Neuronal stem cell (in vitro differentiated cells): ENCODE data around the gene XAGE5. TPM values are rescaled to one million over a fixed set of nuclear protein-coding genes. Genes with fewer than 3 reads are reported as not detected.
"Not testable (repeated sequence)": the region's sequence is repeated elsewhere in the genome, so short reads cannot be mapped to it uniquely, and the experiment has no call there.

Experiments used
- DNase-seq: peaks from one replicate; pipeline ENCODE4 v3.0.0-alpha.2; 2013; ENCODE audit warnings: low spot score
- H2AFZ ChIP-seq: one replicate; pipeline ENCODE4 v1.6.1; 2013; ENCODE audit warnings: mild to moderate bottlenecking, low read length, inconsistent platforms
- H2AK5ac ChIP-seq: 2 replicates; pipeline ENCODE4 v1.6.1; 2013; ENCODE audit warnings: low read depth, mild to moderate bottlenecking, inconsistent platforms, low read length, moderate library complexity, mixed read lengths
- H2BK120ac ChIP-seq: 2 replicates; pipeline ENCODE4 v1.6.1; 2013; ENCODE audit warnings: low read depth, mild to moderate bottlenecking, inconsistent platforms, low read length, moderate library complexity, mixed read lengths
- H2BK12ac ChIP-seq: one replicate; pipeline ENCODE4 v1.6.1; 2013; ENCODE audit warnings: low read length, inconsistent platforms
- H2BK15ac ChIP-seq: 2 replicates; pipeline ENCODE4 v1.6.1; 2013; ENCODE audit warnings: mild to moderate bottlenecking, low read length, inconsistent platforms, mixed read lengths
- H2BK5ac ChIP-seq: one replicate; pipeline ENCODE4 v1.6.1; 2013; ENCODE audit warnings: inconsistent platforms, mild to moderate bottlenecking, low read length, moderate library complexity
- H3K14ac ChIP-seq: one replicate; pipeline ENCODE4 v1.6.1; 2013; ENCODE audit warnings: low read length, inconsistent platforms
- H3K18ac ChIP-seq: 2 replicates; pipeline ENCODE4 v1.6.1; 2013; ENCODE audit warnings: low read length, inconsistent platforms
- H3K23ac ChIP-seq: 2 replicates; pipeline ENCODE4 v1.6.1; 2013; ENCODE audit warnings: low read depth, mild to moderate bottlenecking, mixed read lengths, low read length, inconsistent platforms; ENCODE audit not compliant: poor library complexity
- H3K27ac ChIP-seq: replicated peaks from 3 replicates; pipeline ENCODE4 v1.5.1; 2013; ENCODE audit warnings: low read length, inconsistent platforms
- H3K27me3 ChIP-seq, 3 experiments: 2 replicates each; pipeline ENCODE4 v1.6.1; 2013; ENCODE audit warnings: low read length in 3 of 3, mild to moderate bottlenecking in 2 of 3, inconsistent platforms in 1 of 3, low read depth in 1 of 3, mixed read lengths in 1 of 3, moderate library complexity in 1 of 3; ENCODE audit not compliant: control insufficient read depth in 3 of 3, insufficient read depth in 3 of 3
- H3K36me3 ChIP-seq, 2 donors: replicated peaks in 1 of 2; 2 replicates each; pipeline ENCODE4 v1.6.1; 2013; ENCODE audit warnings: low read length in 2 of 2; ENCODE audit not compliant: control insufficient read depth in 2 of 2, insufficient read depth in 2 of 2
- H3K4ac ChIP-seq: 2 replicates; pipeline ENCODE4 v1.6.1; 2013; ENCODE audit warnings: inconsistent platforms, mild to moderate bottlenecking, low read length, moderate library complexity
- H3K4me1 ChIP-seq, 2 donors: 1 replicate in 1 of 2; 2 replicates in 1 of 2; pipeline ENCODE4 v1.6.1; 2013; ENCODE audit warnings: low read length in 2 of 2, low read depth in 1 of 2; ENCODE audit not compliant: control insufficient read depth in 2 of 2, insufficient read depth in 1 of 2
- H3K4me2 ChIP-seq: one replicate; pipeline ENCODE4 v1.6.1; 2013; ENCODE audit warnings: mild to moderate bottlenecking, low read length, inconsistent platforms; ENCODE audit not compliant: insufficient read depth, poor library complexity, severe bottlenecking
- H3K4me3 ChIP-seq, 2 donors: 2 replicates each; pipeline ENCODE4 v1.5.1; 2013; ENCODE audit warnings: low read length in 2 of 2, mild to moderate bottlenecking in 2 of 2, inconsistent platforms in 1 of 2, moderate library complexity in 1 of 2
- H3K79me1 ChIP-seq: one replicate; pipeline ENCODE4 v1.6.1; 2013; ENCODE audit warnings: low read depth, mild to moderate bottlenecking, inconsistent platforms, low read length, moderate library complexity
- H3K9ac ChIP-seq: one replicate; pipeline ENCODE4 v1.6.1; 2013; ENCODE audit warnings: mild to moderate bottlenecking, low read depth, low read length, inconsistent platforms; ENCODE audit not compliant: poor library complexity
- H3K9me3 ChIP-seq, 2 donors: replicated peaks in 1 of 2; 2 replicates each; pipeline versions ENCODE3 to v1.6.1; 2013; ENCODE audit warnings: low read length in 2 of 2, mild to moderate bottlenecking in 2 of 2, inconsistent platforms in 1 of 2, low read depth in 1 of 2, mixed read lengths in 1 of 2, moderate library complexity in 1 of 2; ENCODE audit not compliant: control insufficient read depth in 2 of 2, insufficient read depth in 1 of 2
- H4K8ac ChIP-seq: one replicate; pipeline ENCODE4 v1.6.1; 2013; ENCODE audit warnings: low read depth, mild to moderate bottlenecking, inconsistent platforms, low read length, moderate library complexity
- H4K91ac ChIP-seq: one replicate; pipeline ENCODE4 v1.6.1; 2013; ENCODE audit warnings: low read length, low read depth, mild to moderate bottlenecking, inconsistent platforms; ENCODE audit not compliant: poor library complexity
- WGBS, 2 donors: extraction: QIAGEN DNeasy Blood & Tissue Kit; methylation state at CpG; one replicate each; pipeline ENCODE4 v1.1.7; 2013; ENCODE audit warnings: missing lambda C conversion rate in 2 of 2, mixed read lengths in 1 of 2; ENCODE audit not compliant: insufficient read length in 2 of 2, insufficient replicate concordance in 1 of 2; ENCODE audit errors: extremely low coverage in 2 of 2; 5-methylcytosine and 5-hydroxymethylcytosine counted together
- small RNA-seq: library from polyadenylated mRNA; stranded (forward); fragments of <200 nt; extraction: miRNeasy Mini kit (QIAGEN cat#:217004); gene quantifications from one replicate; pipeline ENCODE3, GENCODE V24; 2013; ENCODE audit not compliant: insufficient read depth

The XAGE5 gene

DNA sequence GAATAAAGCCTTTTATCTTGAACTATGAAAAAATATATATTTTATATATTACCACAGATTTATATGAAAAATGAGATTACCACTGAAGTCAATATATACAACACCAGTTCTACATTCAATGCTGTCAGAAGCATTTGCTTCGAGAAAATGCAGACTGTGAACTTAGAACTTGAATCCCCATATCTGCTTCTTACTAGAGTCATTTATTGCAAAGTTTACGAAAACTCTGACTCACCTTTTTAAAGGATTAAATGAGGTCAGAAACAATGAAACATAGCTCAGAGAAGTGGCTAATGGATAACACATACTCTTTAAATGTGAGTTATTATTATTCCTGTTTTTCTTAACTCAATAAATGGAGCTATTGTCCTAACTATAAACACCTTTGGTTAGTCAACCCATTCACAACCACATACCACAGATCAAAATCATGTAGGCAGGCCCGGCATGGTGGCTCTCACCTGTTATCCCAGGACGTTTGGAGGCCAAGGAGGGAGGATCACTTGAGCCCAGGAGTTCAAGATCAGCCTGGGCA lies 46.0 kb downstream of the XAGE5 start:
- not testable (repeated sequence) for H4K91ac ChIP-seq, H3K4me1 ChIP-seq, H2BK5ac ChIP-seq, H3K4me2 ChIP-seq, H3K79me1 ChIP-seq, H2BK12ac ChIP-seq, H3K9ac ChIP-seq, H2BK120ac ChIP-seq, H3K23ac ChIP-seq, H3K18ac ChIP-seq, H3K14ac ChIP-seq, H2AFZ ChIP-seq, H2BK15ac ChIP-seq, H3K4me3 ChIP-seq, H3K27ac ChIP-seq, H2AK5ac ChIP-seq, H4K8ac ChIP-seq, H3K36me3 ChIP-seq, H3K4ac ChIP-seq, H3K9me3 ChIP-seq, H3K27me3 ChIP-seq, DNase-seq
- WGBS, 2 donors = no CpG with 5 or more reads among the region's 4 CpGs

DNA sequence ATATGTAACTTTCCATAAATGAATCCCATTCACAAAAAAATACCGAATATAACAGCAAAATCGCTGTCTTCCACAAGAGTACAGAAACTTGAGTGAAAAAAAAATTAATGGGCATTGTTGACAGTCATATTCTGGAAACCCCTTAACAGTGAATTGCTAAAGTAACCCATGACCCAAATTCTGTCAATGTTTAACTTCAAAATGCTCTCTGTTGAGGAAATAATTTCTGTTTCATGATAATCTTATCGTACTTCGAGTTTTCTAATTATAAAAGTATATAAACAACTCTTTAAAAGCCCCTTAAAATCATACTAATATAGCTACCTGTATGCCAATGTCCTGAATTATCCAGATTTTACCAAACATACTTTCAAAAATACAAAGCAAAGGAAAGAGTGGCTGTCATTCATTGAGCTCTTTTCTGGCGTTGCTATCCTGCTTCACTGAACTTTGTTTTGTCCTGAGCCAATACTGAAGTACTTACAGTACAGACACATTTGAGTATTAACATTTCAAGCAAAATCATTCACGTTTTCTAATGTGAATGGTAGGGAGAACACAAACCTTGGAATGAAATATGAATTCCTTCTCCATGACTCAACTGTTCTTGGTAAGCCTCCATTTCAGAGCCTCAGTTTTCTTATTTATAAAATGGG lies 54.4 kb downstream of the XAGE5 start:
- no peak overlapping the region for H3K9ac ChIP-seq
- no peaks in the 10 kb centered on the region for H3K4me1 ChIP-seq
- no peak overlapping the region for H3K18ac ChIP-seq
- no peak overlapping the region for H3K4me2 ChIP-seq
- H3K4ac ChIP-seq = no peak overlapping the region
- H4K91ac ChIP-seq = no peak overlapping the region
- no peak overlapping the region for H3K4me3 ChIP-seq
- no peaks in the 10 kb centered on the region for H3K79me1 ChIP-seq
- no peaks in the 10 kb centered on the region for H3K36me3 ChIP-seq
- no peak overlapping the region for H2BK15ac ChIP-seq
- no peak for DNase-seq
- H2BK120ac ChIP-seq = no peak overlapping the region
- no peak overlapping the region for H4K8ac ChIP-seq
- H3K27ac ChIP-seq = no peak overlapping the region
- no peak overlapping the region for H2AK5ac ChIP-seq
- H2BK5ac ChIP-seq = no peak overlapping the region
- no peak overlapping the region for H3K23ac ChIP-seq
- no peak overlapping the region for H2BK12ac ChIP-seq
- no peaks in the 10 kb centered on the region for H3K9me3 ChIP-seq
- no CpG with 5 or more reads among the region's 6 CpGs for WGBS, 2 donors
- no peak overlapping the region for H3K14ac ChIP-seq
- no peak overlapping the region for H2AFZ ChIP-seq
- peaks cover 0 to 44% (median 0%) of the 10 kb centered on the region in 3 experiments for H3K27me3 ChIP-seq

Small RNA genes within 50 kb of the gene (small RNA-seq; reads per million reads assigned to genes)
- gene AC244505.6 (not detected), gene AC244505.7 (not detected)
